IMR-90 (cell line): ENCODE data around the gene SLC16A5.

ENCODE experiments used
- BHLHE40 ChIP-seq: fragments of 150-350 bp; IDR thresholded peaks from 2 replicates; pipeline ENCODE4 v1.6.1; 2016; ENCODE audit warnings: mild to moderate bottlenecking, low read depth, low read length
- CEBPB ChIP-seq: IDR thresholded peaks from 2 replicates; pipeline ENCODE4 v1.6.1; 2012; ENCODE audit warnings: low read depth, low read length, improper control_type of control experiment
- FOS ChIP-seq: fragments of 150-350 bp; IDR thresholded peaks from 2 replicates; pipeline ENCODE4 v1.6.1; 2016; ENCODE audit warnings: low read depth, low read length
- MAFK ChIP-seq: IDR thresholded peaks from 2 replicates; pipeline ENCODE4 v1.6.1; 2012; ENCODE audit warnings: low read depth, low read length, improper control_type of control experiment
- MAZ ChIP-seq: IDR thresholded peaks from 2 replicates; pipeline ENCODE4 v1.6.1; 2012; ENCODE audit warnings: low read depth, mild to moderate bottlenecking, low read length, improper control_type of control experiment, moderate library complexity, borderline replicate concordance
- MXI1 ChIP-seq: IDR thresholded peaks from 2 replicates; pipeline ENCODE4 v1.6.1; 2012; ENCODE audit warnings: low read depth, mild to moderate bottlenecking, low read length, moderate library complexity, borderline replicate concordance
- NFE2L2 ChIP-seq: fragments of 150-350 bp; IDR thresholded peaks from 2 replicates; pipeline ENCODE4 v1.6.1; 2016; ENCODE audit warnings: low read depth, mild to moderate bottlenecking, low read length
- POLR2A ChIP-seq: IDR thresholded peaks from 2 replicates; pipeline ENCODE4 v1.6.1; 2012; ENCODE audit warnings: mild to moderate bottlenecking, low read depth, low read length
- RCOR1 ChIP-seq: IDR thresholded peaks from 2 replicates; pipeline ENCODE4 v1.6.1; 2012; ENCODE audit warnings: mild to moderate bottlenecking, low read length, improper control_type of control experiment; ENCODE audit not compliant: insufficient replicate concordance
- RFX5 ChIP-seq: IDR thresholded peaks from 2 replicates; pipeline ENCODE4 v1.8.0; 2012; ENCODE audit warnings: low read depth, mild to moderate bottlenecking, low read length, moderate library complexity
- SMC3 ChIP-seq: fragments of 150-350 bp; IDR thresholded peaks from 2 replicates; pipeline ENCODE4 v1.6.1; 2016; ENCODE audit warnings: low read depth, mild to moderate bottlenecking, antibody characterized with exemption, low read length, moderate library complexity
- USF2 ChIP-seq: fragments of 150-350 bp; IDR thresholded peaks from 2 replicates; pipeline ENCODE4 v1.6.1; 2017; ENCODE audit warnings: mild to moderate bottlenecking, antibody characterized with exemption, low read length, low read depth
- TF ChIP-seq, protein P1 (sequence below): conservative IDR thresholded peaks from 2 replicates; pipeline ENCODE4 v1.5.1; 2012; ENCODE audit warnings: mild to moderate bottlenecking, low read depth, low read length, improper control_type of control experiment

- TF ChIP-seq BHLHE40: no peak
- TF ChIP-seq USF2: no peak
- TF ChIP-seq POLR2A: no peak
- TF ChIP-seq, protein P1, sequence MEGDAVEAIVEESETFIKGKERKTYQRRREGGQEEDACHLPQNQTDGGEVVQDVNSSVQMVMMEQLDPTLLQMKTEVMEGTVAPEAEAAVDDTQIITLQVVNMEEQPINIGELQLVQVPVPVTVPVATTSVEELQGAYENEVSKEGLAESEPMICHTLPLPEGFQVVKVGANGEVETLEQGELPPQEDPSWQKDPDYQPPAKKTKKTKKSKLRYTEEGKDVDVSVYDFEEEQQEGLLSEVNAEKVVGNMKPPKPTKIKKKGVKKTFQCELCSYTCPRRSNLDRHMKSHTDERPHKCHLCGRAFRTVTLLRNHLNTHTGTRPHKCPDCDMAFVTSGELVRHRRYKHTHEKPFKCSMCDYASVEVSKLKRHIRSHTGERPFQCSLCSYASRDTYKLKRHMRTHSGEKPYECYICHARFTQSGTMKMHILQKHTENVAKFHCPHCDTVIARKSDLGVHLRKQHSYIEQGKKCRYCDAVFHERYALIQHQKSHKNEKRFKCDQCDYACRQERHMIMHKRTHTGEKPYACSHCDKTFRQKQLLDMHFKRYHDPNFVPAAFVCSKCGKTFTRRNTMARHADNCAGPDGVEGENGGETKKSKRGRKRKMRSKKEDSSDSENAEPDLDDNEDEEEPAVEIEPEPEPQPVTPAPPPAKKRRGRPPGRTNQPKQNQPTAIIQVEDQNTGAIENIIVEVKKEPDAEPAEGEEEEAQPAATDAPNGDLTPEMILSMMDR: no peak
- TF ChIP-seq SMC3: no peak
- no peak for TF ChIP-seq CEBPB
- no peak for TF ChIP-seq RCOR1
- TF ChIP-seq FOS: no peak
- no peak for TF ChIP-seq MAFK
- TF ChIP-seq RFX5: no peak
- no peak for TF ChIP-seq MXI1
- no peak for TF ChIP-seq MAZ
- no peak for TF ChIP-seq NFE2L2
Measured at GRCh38 chr17:75041656-75042280, 46.0 kb upstream of the SLC16A5 start.
